Gastroesophageal sphincter (tissue), 3 donors: Measurements from ENCODE around the gene UROS.

Experiments used
- EP300 ChIP-seq: sonication (generic); formaldehyde crosslinking; IDR thresholded peaks from one replicate; pipeline ENCODE4 v1.6.1; 2017; ENCODE audit warnings: antibody characterized with exemption, mild to moderate bottlenecking
- POLR2A ChIP-seq, 2 donors: fragments of 450-650 bp; IDR thresholded peaks; one replicate each; pipeline ENCODE4 v1.6.1; 2017; ENCODE audit warnings: antibody characterized with exemption in 2 of 2, mild to moderate bottlenecking in 2 of 2, moderate library complexity in 1 of 2
- POLR2AphosphoS5 ChIP-seq: sonication (generic); formaldehyde crosslinking; IDR thresholded peaks from one replicate; pipeline ENCODE4 v1.6.1; 2017; ENCODE audit warnings: antibody characterized with exemption
- TF ChIP-seq, protein P1 (sequence below), 4 experiments: fragments of 200-600 bp in 2 of 4; fragments of 450-650 bp in 2 of 4; sonication (generic) in 1 of 4; IDR thresholded peaks; one replicate each; pipeline ENCODE4 v1.5.1; 2017 to 2019; ENCODE audit warnings: antibody characterized with exemption in 4 of 4, mild to moderate bottlenecking in 2 of 4, moderate library complexity in 2 of 4

GRCh38 chr10:125781374-125781773 lies 41.7 kb downstream of the UROS start:
- no peak for TF ChIP-seq POLR2A (IDR thresholded peaks at IDR 0.05)
- TF ChIP-seq, protein P1, sequence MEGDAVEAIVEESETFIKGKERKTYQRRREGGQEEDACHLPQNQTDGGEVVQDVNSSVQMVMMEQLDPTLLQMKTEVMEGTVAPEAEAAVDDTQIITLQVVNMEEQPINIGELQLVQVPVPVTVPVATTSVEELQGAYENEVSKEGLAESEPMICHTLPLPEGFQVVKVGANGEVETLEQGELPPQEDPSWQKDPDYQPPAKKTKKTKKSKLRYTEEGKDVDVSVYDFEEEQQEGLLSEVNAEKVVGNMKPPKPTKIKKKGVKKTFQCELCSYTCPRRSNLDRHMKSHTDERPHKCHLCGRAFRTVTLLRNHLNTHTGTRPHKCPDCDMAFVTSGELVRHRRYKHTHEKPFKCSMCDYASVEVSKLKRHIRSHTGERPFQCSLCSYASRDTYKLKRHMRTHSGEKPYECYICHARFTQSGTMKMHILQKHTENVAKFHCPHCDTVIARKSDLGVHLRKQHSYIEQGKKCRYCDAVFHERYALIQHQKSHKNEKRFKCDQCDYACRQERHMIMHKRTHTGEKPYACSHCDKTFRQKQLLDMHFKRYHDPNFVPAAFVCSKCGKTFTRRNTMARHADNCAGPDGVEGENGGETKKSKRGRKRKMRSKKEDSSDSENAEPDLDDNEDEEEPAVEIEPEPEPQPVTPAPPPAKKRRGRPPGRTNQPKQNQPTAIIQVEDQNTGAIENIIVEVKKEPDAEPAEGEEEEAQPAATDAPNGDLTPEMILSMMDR (IDR thresholded peaks at IDR 0.05): no peak
- TF ChIP-seq EP300: no peak
- TF ChIP-seq POLR2AphosphoS5: no peak
